HepG2 (cell line): Measurements from ENCODE around the gene TOPORS. TPM values are rescaled to one million over a fixed set of nuclear protein-coding genes. Genes with fewer than 3 reads are reported as not detected.

Experiments
- ATAD3A ChIP-seq: sonication (generic); formaldehyde crosslinking; IDR thresholded peaks from 2 replicates; pipeline ENCODE4 v1.4.0; 2020; ENCODE audit warnings: missing genetic modification reagents
- CBFB ChIP-seq: sonication (generic); formaldehyde crosslinking; IDR thresholded peaks from 2 replicates; pipeline ENCODE4 v1.4.0; 2020; ENCODE audit warnings: missing genetic modification reagents
- CERS6 ChIP-seq: sonication (generic); formaldehyde crosslinking; IDR thresholded peaks from 2 replicates; pipeline ENCODE4 v1.5.0; 2020; ENCODE audit warnings: missing genetic modification reagents
- GPBP1L1 ChIP-seq: sonication (generic); formaldehyde crosslinking; IDR thresholded peaks from 2 replicates; pipeline ENCODE4 v1.5.0; 2020; ENCODE audit warnings: mild to moderate bottlenecking, missing genetic modification reagents
- HBP1 ChIP-seq: IDR thresholded peaks from 2 replicates; pipeline ENCODE4 v1.6.1; 2016; ENCODE audit warnings: low read depth, control low read depth
- HNRNPUL1 ChIP-seq: fragments of 200-400 bp; formaldehyde crosslinking; IDR thresholded peaks from 2 replicates; pipeline ENCODE4 v1.6.1; 2017; ENCODE audit warnings: low read depth, mild to moderate bottlenecking, low read length, moderate library complexity
- NCOA1 ChIP-seq: sonication (generic); formaldehyde crosslinking; IDR thresholded peaks from 2 replicates; pipeline ENCODE4 v1.9.0; 2021; ENCODE audit warnings: missing genetic modification reagents
- PLRG1 ChIP-seq: fragments of 450-650 bp; conservative IDR thresholded peaks from 2 replicates; pipeline ENCODE4 v1.6.1; 2016
- POLR2G ChIP-seq: fragments of 200-400 bp; formaldehyde crosslinking; IDR thresholded peaks from 2 replicates; pipeline ENCODE4 v1.6.1; 2018; ENCODE audit warnings: mild to moderate bottlenecking, low read depth, low read length, moderate library complexity
- SETDB1 ChIP-seq: sonication (generic); formaldehyde crosslinking; IDR thresholded peaks from 2 replicates; pipeline ENCODE4 v1.5.1; 2020; ENCODE audit warnings: missing genetic modification reagents, mild to moderate bottlenecking, borderline replicate concordance
- SMARCC2 ChIP-seq: fragments of 450-650 bp; IDR thresholded peaks from 2 replicates; pipeline ENCODE4 v1.6.1; 2017; ENCODE audit warnings: antibody characterized with exemption, mild to moderate bottlenecking
- SNAPC5 ChIP-seq: sonication (generic); formaldehyde crosslinking; IDR thresholded peaks from 2 replicates; pipeline ENCODE4 v1.8.1; 2023; ENCODE audit warnings: mild to moderate bottlenecking, missing genetic modification reagents, borderline replicate concordance
- STAT6 ChIP-seq: sonication (generic); formaldehyde crosslinking; IDR thresholded peaks from 2 replicates; pipeline ENCODE4 v1.4.0; 2020; ENCODE audit warnings: missing genetic modification reagents, mild to moderate bottlenecking, borderline replicate concordance
- TERF1 ChIP-seq: sonication (generic); formaldehyde crosslinking; IDR thresholded peaks from 2 replicates; pipeline ENCODE4 v1.8.0; 2022; ENCODE audit warnings: mild to moderate bottlenecking, missing genetic modification reagents, moderate library complexity
- ZNF367 ChIP-seq: sonication (generic); formaldehyde crosslinking; IDR thresholded peaks from 2 replicates; pipeline ENCODE4 v1.4.0; 2020; ENCODE audit warnings: missing genetic modification reagents, borderline replicate concordance
- ZNF383 ChIP-seq: sonication (generic); formaldehyde crosslinking; IDR thresholded peaks from 2 replicates; pipeline ENCODE4 v1.4.0; 2020; ENCODE audit warnings: missing genetic modification reagents, mild to moderate bottlenecking, borderline replicate concordance
- ZNF530 ChIP-seq: sonication (generic); formaldehyde crosslinking; IDR thresholded peaks from 2 replicates; pipeline ENCODE4 v1.5.0; 2020; ENCODE audit warnings: low read depth, mild to moderate bottlenecking, missing genetic modification reagents
- ZNF550 ChIP-seq: sonication (generic); formaldehyde crosslinking; IDR thresholded peaks from 2 replicates; pipeline ENCODE4 v1.4.0; 2020; ENCODE audit warnings: mild to moderate bottlenecking, missing genetic modification reagents, borderline replicate concordance
- ZNF629 ChIP-seq: sonication (generic); formaldehyde crosslinking; conservative IDR thresholded peaks from 2 replicates; pipeline ENCODE4 v1.5.0; 2020; ENCODE audit warnings: missing genetic modification reagents
- polyA plus RNA-seq, 8 experiments: library from polyadenylated mRNA; depleted of rRNA in 3 of 8; stranded (reverse) in 7 of 8; unstranded in 1 of 8; fragments of >200 nt; fragmentation: Illumina TruSeq in 4 of 8; extraction: Trizol in 4 of 8; gene quantifications; 2 replicates each; pipeline versions ENCODE4 v1.2.1 to v1.2.3, GENCODE V29; 2011 to 2016; ENCODE audit warnings: low read depth in 4 of 8, missing spikeins in 1 of 8, mixed read lengths in 1 of 8; ENCODE audit not compliant: insufficient read depth in 1 of 8
- total RNA-seq, 5 experiments: library from RNA; depleted of rRNA; stranded (reverse); fragments of >200 nt; fragmentation: Illumina TruSeq; extraction: Trizol; gene quantifications; 2 replicates each; pipeline ENCODE4 v1.2.3, GENCODE V29; 2016; ENCODE audit warnings: low read depth in 1 of 5

TOPORS gene
- total and polyA plus RNA-seq, 2 of the 13 experiments (the other 11 are each of a cell fraction or from before 2014, with no cell fraction given): 6.8 to 19.6 TPM

GRCh38 chr9:32572900-32573523, 20.6 kb upstream of the TOPORS start, which contains the start of gene NDUFB6 (continued):
- TF ChIP-seq STAT6 (CRISPR knock-in tag) (no peak; the same call in 1 of the 2 replicates), CERS6 (no peak), SMARCC2 (no peak), ATAD3A (CRISPR knock-in tag) (no peak), ZNF550 (CRISPR knock-in tag) (no peak), ZNF383 (CRISPR knock-in tag) (0 out of 2 replicates have a peak, but pooled peaks have one; percentile 20), ZNF367 (CRISPR knock-in tag) (no peak), CBFB (CRISPR knock-in tag) (no peak), SNAPC5 (CRISPR knock-in tag) (peak; percentile 75; the same call in 1 of the 2 replicates), NCOA1 (no peak), HBP1 (CRISPR knock-in tag) (0 out of 2 replicates have a peak, but pooled peaks have one; percentile 55), PLRG1 (no peak), POLR2G (peak; percentile 94), GPBP1L1 (CRISPR knock-in tag) (no peak), SETDB1 (CRISPR knock-in tag) (no peak), ZNF530 (CRISPR knock-in tag) (no peak), ZNF629 (CRISPR knock-in tag) (0 out of 2 replicates have a peak, but pooled peaks have one; percentile 6), HNRNPUL1 (no peak), TERF1 (CRISPR knock-in tag) (no peak)
